Endothelial cell of umbilical vein (primary cell): ENCODE results near the gene PIGH. TPM values are rescaled to one million over a fixed set of nuclear protein-coding genes. Genes with fewer than 3 reads are reported as not detected.

Experiments
- BruUV-seq: library from RNA; stranded (reverse); fragments of 400-500 nt; replicated peaks from 2 replicates; lab custom pipeline; 2021; lab: Mats Ljungman, UMichigan
- CTCF ChIA-PET: fragments of 300-600, 350-600 bp; sonication (Branson Sonifier 250); formaldehyde crosslinking; loops from one replicate; lab custom pipeline; 2021; ENCODE audit warnings: antibody characterized with exemption, inconsistent platforms; lab: Charles Lee
- POLR2A ChIA-PET: fragments of 300-600, 350-600 bp; sonication (Branson Sonifier 250); formaldehyde crosslinking; loops from one replicate; lab custom pipeline; 2021; ENCODE audit warnings: antibody characterized with exemption, inconsistent platforms; lab: Charles Lee
- DNase-seq: peaks from one replicate; pipeline ENCODE4 v3.0.0-alpha.2; 2011; ENCODE audit warnings: low read depth, low spot score
- FAIRE-seq: peaks from 2 replicates; lab custom pipeline; 2011; peaks lifted over from hg19 to GRCh38; lab: Jason Lieb, UNC
- H2AFZ ChIP-seq: 2 replicates; pipeline ENCODE4 v1.6.0; 2012; ENCODE audit warnings: low read depth, low read length, control low read depth, inconsistent platforms
- H3K27ac ChIP-seq: 2 replicates; pipeline ENCODE4 v1.5.1; 2011; ENCODE audit warnings: low read depth, mild to moderate bottlenecking, control low read depth, low read length, moderate library complexity; ENCODE audit not compliant: insufficient read depth
- H3K27me3 ChIP-seq, 2 experiments: 2 replicates each; pipeline versions ENCODE4 v1.6.0 to v1.6.1; 2011; ENCODE audit warnings: low read length in 2 of 2, mixed read lengths in 1 of 2; ENCODE audit not compliant: control insufficient read depth in 2 of 2, insufficient read depth in 2 of 2
- H3K36me3 ChIP-seq, 2 experiments: 2 replicates in 1 of 2; 3 replicates in 1 of 2; pipeline ENCODE4 v1.5.1; 2011; ENCODE audit warnings: low read length in 2 of 2, mild to moderate bottlenecking in 1 of 2, moderate library complexity in 1 of 2; ENCODE audit not compliant: control insufficient read depth in 2 of 2, insufficient read depth in 2 of 2; ENCODE audit errors: extremely low read depth in 1 of 2
- H3K4me1 ChIP-seq: 3 replicates; pipeline ENCODE4 v1.5.1; 2011; ENCODE audit warnings: mild to moderate bottlenecking, low read length; ENCODE audit not compliant: control insufficient read depth, insufficient read depth; ENCODE audit errors: extremely low read depth
- H3K4me2 ChIP-seq: 2 replicates; pipeline ENCODE4 v1.6.1; 2011; ENCODE audit warnings: low read length, control low read depth, mixed read lengths; ENCODE audit not compliant: insufficient read depth
- H3K4me3 ChIP-seq, 3 experiments: fragments of 200-600 bp in 1 of 3; sonication (generic), shearing (Covaris generic) in 1 of 3; replicated peaks in 1 of 3; 2 replicates each; pipeline ENCODE4 v1.5.1; 2011 to 2016; ENCODE audit warnings: control low read depth in 3 of 3, low read length in 3 of 3, mild to moderate bottlenecking in 2 of 3, inconsistent platforms in 1 of 3, low read depth in 1 of 3, moderate library complexity in 1 of 3; ENCODE audit not compliant: insufficient read depth in 1 of 3
- H3K79me2 ChIP-seq: 2 replicates; pipeline ENCODE4 v1.6.0; 2012; ENCODE audit warnings: low read length, inconsistent platforms; ENCODE audit not compliant: control insufficient read depth, insufficient read depth
- H3K9ac ChIP-seq: replicated peaks from 2 replicates; pipeline ENCODE3; 2011; ENCODE audit warnings: low read length, control low read depth; ENCODE audit not compliant: insufficient read depth; ENCODE audit errors: extremely low read depth
- H3K9me1 ChIP-seq: replicated peaks from 3 replicates; pipeline ENCODE4 v1.6.0; 2011; ENCODE audit warnings: mild to moderate bottlenecking, low read length; ENCODE audit not compliant: control insufficient read depth, insufficient read depth; ENCODE audit errors: extremely low read depth
- H3K9me3 ChIP-seq: replicated peaks from 2 replicates; pipeline ENCODE4 v1.5.1; 2012; ENCODE audit warnings: low read length, inconsistent platforms; ENCODE audit not compliant: control insufficient read depth, insufficient read depth
- H4K20me1 ChIP-seq: replicated peaks from 2 replicates; pipeline ENCODE3; 2011; ENCODE audit warnings: mild to moderate bottlenecking, low read length; ENCODE audit not compliant: control insufficient read depth, insufficient read depth; ENCODE audit errors: extremely low read depth
- CTCF ChIP-seq, 2 donors: IDR thresholded peaks; 1 replicate in 1 of 2; 2 replicates in 1 of 2; pipeline ENCODE4 v1.5.1; 2011; ENCODE audit warnings: low read length in 2 of 2, mild to moderate bottlenecking in 2 of 2, moderate library complexity in 2 of 2, control low read depth in 1 of 2, inconsistent platforms in 1 of 2, low read depth in 1 of 2; ENCODE audit not compliant: insufficient read depth in 1 of 2; ENCODE audit errors: extremely low read depth in 1 of 2
- EZH2 ChIP-seq: IDR thresholded peaks from 2 replicates; pipeline ENCODE4 v1.6.1; 2012; ENCODE audit warnings: borderline replicate concordance, low read depth, mild to moderate bottlenecking, moderate library complexity, low read length, inconsistent platforms; ENCODE audit not compliant: severe bottlenecking
- FOS ChIP-seq: IDR thresholded peaks from 2 replicates; pipeline ENCODE4 v1.6.1; 2011; ENCODE audit warnings: mild to moderate bottlenecking, low read length, moderate library complexity, borderline replicate concordance; ENCODE audit not compliant: insufficient read depth
- GATA2 ChIP-seq: IDR thresholded peaks from 2 replicates; pipeline ENCODE4 v1.7.0; 2011; ENCODE audit warnings: low read depth, mild to moderate bottlenecking, moderate library complexity, mixed read lengths, low read length; ENCODE audit not compliant: insufficient read length, insufficient read depth
- JUN ChIP-seq: IDR thresholded peaks from 2 replicates; pipeline ENCODE4 v1.6.1; 2011; ENCODE audit warnings: borderline replicate concordance, low read depth; ENCODE audit not compliant: insufficient read length, insufficient read depth
- MAX ChIP-seq: IDR thresholded peaks from 2 replicates; pipeline ENCODE4 v1.6.1; 2011; ENCODE audit not compliant: insufficient read depth, insufficient read length
- MYC ChIP-seq: IDR thresholded peaks from one replicate; pipeline ENCODE4 v1.6.1; 2011; ENCODE audit warnings: mild to moderate bottlenecking, low read depth, low read length
- POLR2A ChIP-seq: IDR thresholded peaks from 2 replicates; pipeline ENCODE4 v1.6.1; 2012; ENCODE audit warnings: low read depth, mild to moderate bottlenecking, control low read depth, low read length
- POLR2AphosphoS5 ChIP-seq: IDR thresholded peaks from 2 replicates; pipeline ENCODE4 v1.6.1; 2012; ENCODE audit warnings: low read depth, mild to moderate bottlenecking, control low read depth, low read length, moderate library complexity; ENCODE audit not compliant: insufficient read depth
- dilution Hi-C: fragments of 300-500 bp; cut with MboI; formaldehyde crosslinking; loops from one replicate; pipeline ENCODE4 v1.15.0; 2019; ENCODE audit warnings: low sequenced_read_pairs; ENCODE audit not compliant: extremely low pct_ligation_motif_present
- intact Hi-C: fragments of 100-400 bp; cut with micrococcal nuclease; formaldehyde crosslinking; loops from one replicate; pipeline ENCODE4 v1.10.0; 2022
- polyA plus RNA-seq, 4 experiments: library from polyadenylated mRNA; depleted of rRNA in 3 of 4; stranded (reverse) in 3 of 4; unstranded in 1 of 4; fragments of >200 nt; gene quantifications; 2 replicates each; pipeline versions ENCODE4 v1.2.1 to v1.2.3, GENCODE V29; 2011 to 2012; ENCODE audit warnings: missing spikeins in 1 of 4
- total RNA-seq: library from RNA; stranded (reverse); gene quantifications from 2 replicates; pipeline ENCODE4 v1.2.3, GENCODE V29; 2021

PIGH gene
- total and polyA plus RNA-seq, 2 donors (not counting 3 experiments of a cell fraction or from before 2014, with no cell fraction given): 12.3 to 18.0 TPM

GRCh38 chr14:67555518-67556090, 44.5 kb downstream of the PIGH start:
- Histone ChIP-seq H3K4me2 (no peak overlapping the region), H3K27ac (no peak overlapping the region), H3K9ac (no peak overlapping the region), H3K27me3 (peaks cover 0 to 5% of the 10 kb centered on the region in 2 experiments), H2AFZ (no peak overlapping the region), H3K79me2 (no peaks in the 10 kb centered on the region), H3K9me1 (no peaks in the 10 kb centered on the region), H4K20me1 (no peaks in the 10 kb centered on the region), H3K4me3 (no peak overlapping the region), H3K36me3 (no peaks in the 10 kb centered on the region), H3K4me1 (no peaks in the 10 kb centered on the region), H3K9me3 (no peaks in the 10 kb centered on the region)
- intact Hi-C loops: no loop called here
- CTCF ChIA-PET: interaction anchor here (0.8 to 8.6 kb wide), 3 partner anchors 16 to 129 kb away, joined by 3 to 85 read pairs (median 40); no protein-coding TSS in a partner anchor
- BruUV-seq: no TSS peak
- POLR2A ChIA-PET: no interaction called here
- dilution Hi-C loops: no loop called here
- FAIRE-seq: no peak
- TF ChIP-seq EZH2: no peak
- no peak for TF ChIP-seq MYC
- no peak for TF ChIP-seq MAX
- no peak for TF ChIP-seq GATA2
- no peak for TF ChIP-seq POLR2A
- TF ChIP-seq POLR2AphosphoS5: no peak
- TF ChIP-seq JUN: no peak
- DNase-seq: no peak

GRCh38 chr14:67554341-67554740, 45.7 kb downstream of the PIGH start:
- Histone ChIP-seq H3K27ac (no peak overlapping the region), H3K9me3 (no peaks in the 10 kb centered on the region), H3K4me1 (no peaks in the 10 kb centered on the region), H3K9me1 (no peaks in the 10 kb centered on the region), H3K4me3 (no peak overlapping the region), H3K79me2 (no peaks in the 10 kb centered on the region), H3K4me2 (no peak overlapping the region), H2AFZ (no peak overlapping the region), H3K36me3 (no peaks in the 10 kb centered on the region), H4K20me1 (no peaks in the 10 kb centered on the region), H3K9ac (no peak overlapping the region), H3K27me3 (peaks cover 0 to 7% of the 10 kb centered on the region in 2 experiments)
- dilution Hi-C loops (no loop called here), intact Hi-C loops (no loop called here)
- no peak for TF ChIP-seq FOS
- TF ChIP-seq MYC: no peak
- no peak for TF ChIP-seq JUN
- TF ChIP-seq CTCF (IDR thresholded peaks at IDR 0.05; ENCODE audit: extremely low read depth in 1 of 2, insufficient read depth in 1 of 2, low read depth in 1 of 2, low read length in 2 of 2): no peak
- TF ChIP-seq POLR2A: no peak
- no peak for TF ChIP-seq MAX
- TF ChIP-seq EZH2: no peak
- no peak for TF ChIP-seq POLR2AphosphoS5
- no peak for TF ChIP-seq GATA2
- POLR2A ChIA-PET: no interaction called here
- no TSS peak for BruUV-seq
- CTCF ChIA-PET: interaction anchor here (0.8 to 5.3 kb wide), 3 partner anchors 17 to 31 kb away, joined by 3 to 40 read pairs (median 9); no protein-coding TSS in a partner anchor
- DNase-seq: no peak
- FAIRE-seq: no peak
